HFFc6 (cell line): ENCODE measurements around the gene FOXN1. TPM values are rescaled to one million over a fixed set of nuclear protein-coding genes. Genes with fewer than 3 reads are reported as not detected.

Experiments used
- DNase-seq: peaks from one replicate; pipeline ENCODE4 v3.0.0-alpha.2; 2018
- H3K27ac Mint-ChIP-seq: 2 replicates; pipeline ENCODE4 v1.8.0; 2020; ENCODE audit warnings: mild to moderate bottlenecking, mixed read lengths
- H3K27me3 Mint-ChIP-seq: 2 replicates; pipeline ENCODE4 v1.8.0; 2021; ENCODE audit warnings: mild to moderate bottlenecking, moderate library complexity, mixed read lengths; ENCODE audit not compliant: insufficient read depth
- H3K36me3 Mint-ChIP-seq: 2 replicates; pipeline ENCODE4 v1.8.0; 2021; ENCODE audit warnings: low read depth, mixed read lengths
- H3K4me1 Mint-ChIP-seq: 2 replicates; pipeline ENCODE4 v1.8.0; 2020; ENCODE audit warnings: low read depth, mixed read lengths
- H3K4me3 Mint-ChIP-seq: 2 replicates; pipeline ENCODE4 v1.8.0; 2020; ENCODE audit warnings: mild to moderate bottlenecking, moderate library complexity, mixed read lengths
- H3K9me3 Mint-ChIP-seq: 2 replicates; pipeline ENCODE4 v1.8.0; 2020; ENCODE audit warnings: mild to moderate bottlenecking, mixed read lengths
- CTCF ChIP-seq: fragments of 200-600 bp; sonication (generic); IDR thresholded peaks from 2 replicates; pipeline ENCODE4 v1.5.0; 2021; ENCODE audit warnings: antibody characterized with exemption, mild to moderate bottlenecking
- total RNA-seq, 6 experiments: library from RNA; stranded (reverse); fragmentation: NEBNext Ultra II Directional; extraction: Animal tissue kit (Norgen Biotek cat#: 25700); gene quantifications; 2 replicates in 1 of 6; 3 replicates in 5 of 6; pipeline ENCODE4 v1.2.3, GENCODE V29; 2021

The FOXN1 gene
- total RNA-seq, 6 experiments from 2014 or later, result not detected

GRCh38 chr17:28530926-28531325 is 24.8 kb downstream of the FOXN1 start:
- H3K4me1 Mint-ChIP-seq, result peaks cover 57% of the 10 kb centered on the region
- H3K36me3 Mint-ChIP-seq, result no peaks in the 10 kb centered on the region
- DNase-seq, result no peak
- no peak overlapping the region for H3K27ac Mint-ChIP-seq
- peaks cover 9% of the 10 kb centered on the region for H3K27me3 Mint-ChIP-seq
- H3K4me3 Mint-ChIP-seq, result no peak overlapping the region
- TF ChIP-seq CTCF, result no peak
- H3K9me3 Mint-ChIP-seq, result no peaks in the 10 kb centered on the region

GRCh38 chr17:28532050-28532960 is 26.2 kb downstream of the FOXN1 start:
- no peak for DNase-seq
- Mint-ChIP-seq H3K9me3 (no peaks in the 10 kb centered on the region), H3K27ac (peak overlapping the region; percentile 33; the same call in 1 of the 2 replicates), H3K4me3 (no peak overlapping the region), H3K4me1 (peaks cover 48% of the 10 kb centered on the region), H3K36me3 (no peaks in the 10 kb centered on the region), H3K27me3 (peaks cover 11% of the 10 kb centered on the region)
- no peak for TF ChIP-seq CTCF

GRCh38 chr17:28533091-28533807 is 27.1 kb downstream of the FOXN1 start:
- Mint-ChIP-seq H3K27ac (no peak overlapping the region), H3K4me1 (peaks cover 39% of the 10 kb centered on the region), H3K27me3 (peaks cover 16% of the 10 kb centered on the region), H3K36me3 (no peaks in the 10 kb centered on the region), H3K4me3 (no peak overlapping the region), H3K9me3 (no peaks in the 10 kb centered on the region)
- no peak for DNase-seq
- TF ChIP-seq CTCF, result no peak

GRCh38 chr17:28534740-28535375 is 28.7 kb downstream of the FOXN1 start:
- peaks cover 16% of the 10 kb centered on the region for H3K27me3 Mint-ChIP-seq
- no peak overlapping the region for H3K4me3 Mint-ChIP-seq
- no peak for DNase-seq
- no peak for TF ChIP-seq CTCF
- H3K9me3 Mint-ChIP-seq, result no peaks in the 10 kb centered on the region
- H3K27ac Mint-ChIP-seq, result no peak overlapping the region
- no peaks in the 10 kb centered on the region for H3K36me3 Mint-ChIP-seq
- H3K4me1 Mint-ChIP-seq, result peaks cover 24% of the 10 kb centered on the region

- TF ChIP-seq CTCF, result no peak
Measured at GRCh38 chr17:28536532-28537218, 30.5 kb downstream of the FOXN1 start.

More at GRCh38 chr17:28536532-28537218, 30.5 kb downstream of the FOXN1 start:
- Mint-ChIP-seq H3K9me3 (no peaks in the 10 kb centered on the region), H3K36me3 (no peaks in the 10 kb centered on the region), H3K4me1 (peaks cover 21% of the 10 kb centered on the region), H3K27me3 (peaks cover 12% of the 10 kb centered on the region), H3K27ac (no peak overlapping the region), H3K4me3 (no peak overlapping the region)
- DNase-seq, result no peak
